GM13977 (cell line): ENCODE data around the gene HAUS2.
A peak's percentile ranks its signal among the peaks of the same experiment; 100 is the strongest.

Source experiments
- DNase-seq: peaks from one replicate; pipeline ENCODE4 v3.0.0; 2012; ENCODE audit warnings: low spot score
- in situ Hi-C: fragments of 300-500 bp; cut with MboI; formaldehyde crosslinking; loops from one replicate; pipeline ENCODE4 v1.12.0; 2022; ENCODE audit warnings: low sequenced_read_pairs, low pct_unique_long_range_greater_than_20kb, mixed read lengths, inconsistent platforms; ENCODE audit not compliant: unreplicated experiment
- TF ChIP-seq, protein P1 (sequence below): IDR thresholded peaks from 2 replicates; pipeline ENCODE4 v1.5.1; 2012; ENCODE audit warnings: mild to moderate bottlenecking, control low read depth; ENCODE audit not compliant: insufficient read depth; ENCODE audit errors: extremely low read depth, missing control alignments

The HAUS2 gene

DNA sequence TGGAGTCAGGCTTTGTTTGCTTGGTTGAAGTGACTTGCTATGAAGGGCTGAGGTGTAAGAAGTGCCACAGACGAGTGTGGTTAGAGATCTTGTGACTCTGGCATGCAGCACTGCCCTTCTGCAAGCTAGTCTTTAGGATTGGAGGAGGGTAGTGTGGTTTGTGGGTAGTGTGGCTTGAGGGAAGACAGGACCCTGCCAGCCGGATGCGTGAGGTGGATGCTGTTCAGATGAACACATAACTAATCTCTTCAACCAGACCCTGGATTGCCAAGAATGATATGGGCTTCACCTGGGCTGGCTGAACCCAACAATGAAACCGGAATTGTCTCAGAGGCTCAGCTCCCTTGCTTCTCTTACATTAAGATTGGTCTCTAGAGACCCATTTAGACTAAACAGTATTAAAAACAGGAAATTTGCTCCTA lies 59.5 kb downstream of the HAUS2 start:
- in situ Hi-C loops: no loop called here
- DNase-seq: no peak
- TF ChIP-seq, protein P1, sequence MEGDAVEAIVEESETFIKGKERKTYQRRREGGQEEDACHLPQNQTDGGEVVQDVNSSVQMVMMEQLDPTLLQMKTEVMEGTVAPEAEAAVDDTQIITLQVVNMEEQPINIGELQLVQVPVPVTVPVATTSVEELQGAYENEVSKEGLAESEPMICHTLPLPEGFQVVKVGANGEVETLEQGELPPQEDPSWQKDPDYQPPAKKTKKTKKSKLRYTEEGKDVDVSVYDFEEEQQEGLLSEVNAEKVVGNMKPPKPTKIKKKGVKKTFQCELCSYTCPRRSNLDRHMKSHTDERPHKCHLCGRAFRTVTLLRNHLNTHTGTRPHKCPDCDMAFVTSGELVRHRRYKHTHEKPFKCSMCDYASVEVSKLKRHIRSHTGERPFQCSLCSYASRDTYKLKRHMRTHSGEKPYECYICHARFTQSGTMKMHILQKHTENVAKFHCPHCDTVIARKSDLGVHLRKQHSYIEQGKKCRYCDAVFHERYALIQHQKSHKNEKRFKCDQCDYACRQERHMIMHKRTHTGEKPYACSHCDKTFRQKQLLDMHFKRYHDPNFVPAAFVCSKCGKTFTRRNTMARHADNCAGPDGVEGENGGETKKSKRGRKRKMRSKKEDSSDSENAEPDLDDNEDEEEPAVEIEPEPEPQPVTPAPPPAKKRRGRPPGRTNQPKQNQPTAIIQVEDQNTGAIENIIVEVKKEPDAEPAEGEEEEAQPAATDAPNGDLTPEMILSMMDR: no peak

DNA sequence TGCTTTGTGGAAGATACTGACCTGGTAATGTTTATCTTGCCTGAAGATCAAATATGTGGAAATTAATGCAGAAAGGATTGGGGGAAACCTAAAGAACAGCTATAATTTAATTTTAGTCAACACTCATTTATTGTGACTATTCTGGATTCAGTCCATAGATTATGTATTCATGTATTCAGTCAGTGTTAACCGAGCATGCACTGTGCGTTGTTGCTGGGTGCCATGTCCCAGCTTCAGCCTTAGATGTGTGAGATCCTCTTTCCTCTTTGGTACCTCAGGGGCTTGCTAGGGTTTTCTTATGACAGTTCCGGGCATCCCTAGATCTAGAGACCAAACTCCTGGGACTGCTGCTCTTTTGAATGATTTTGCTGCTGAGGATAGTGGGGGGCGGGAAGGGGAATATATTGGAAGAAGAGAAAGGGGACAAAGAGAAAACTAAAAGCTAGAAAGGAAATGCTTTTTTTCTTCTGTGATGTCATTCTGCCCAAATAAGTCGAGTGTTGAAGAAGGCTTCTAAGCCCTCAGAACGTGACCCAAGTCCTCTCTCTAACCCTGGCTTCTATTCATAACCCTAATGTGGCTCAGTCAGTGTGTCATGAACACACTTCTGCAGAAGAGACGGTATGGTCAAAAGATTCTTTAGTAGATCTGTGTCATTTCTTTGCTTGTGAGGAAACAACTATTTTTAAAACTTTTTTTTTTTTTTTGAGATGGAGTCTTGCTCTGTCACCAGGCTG lies 60.3 kb downstream of the HAUS2 start:
- in situ Hi-C loops: no loop called here

DNA sequence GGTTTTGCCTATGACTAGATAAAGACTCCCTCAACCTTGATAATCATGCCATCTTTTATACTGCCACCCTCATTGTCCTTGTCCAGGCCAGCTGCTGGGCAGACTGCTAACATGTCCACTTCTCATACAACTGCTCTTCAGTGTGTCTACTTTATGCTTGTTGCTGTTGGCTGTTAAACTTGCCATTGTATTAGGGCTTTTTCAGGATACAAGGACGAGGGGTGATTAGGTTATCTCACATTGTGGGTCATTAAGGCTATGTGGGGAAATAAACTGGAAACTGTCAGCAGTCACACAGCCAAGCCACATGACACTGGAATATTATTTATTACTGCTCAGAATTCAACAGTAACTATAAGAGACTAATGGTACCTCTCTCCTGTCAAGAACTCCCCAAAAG lies 62.9 kb downstream of the HAUS2 start:
- no peak for DNase-seq
- TF ChIP-seq, protein P1: no peak
- in situ Hi-C loops: no loop called here

More for the DNA sequence above, 60.3 kb downstream of the HAUS2 start:
- DNase-seq: peak; percentile 29
- TF ChIP-seq, protein P1: no peak

DNA sequence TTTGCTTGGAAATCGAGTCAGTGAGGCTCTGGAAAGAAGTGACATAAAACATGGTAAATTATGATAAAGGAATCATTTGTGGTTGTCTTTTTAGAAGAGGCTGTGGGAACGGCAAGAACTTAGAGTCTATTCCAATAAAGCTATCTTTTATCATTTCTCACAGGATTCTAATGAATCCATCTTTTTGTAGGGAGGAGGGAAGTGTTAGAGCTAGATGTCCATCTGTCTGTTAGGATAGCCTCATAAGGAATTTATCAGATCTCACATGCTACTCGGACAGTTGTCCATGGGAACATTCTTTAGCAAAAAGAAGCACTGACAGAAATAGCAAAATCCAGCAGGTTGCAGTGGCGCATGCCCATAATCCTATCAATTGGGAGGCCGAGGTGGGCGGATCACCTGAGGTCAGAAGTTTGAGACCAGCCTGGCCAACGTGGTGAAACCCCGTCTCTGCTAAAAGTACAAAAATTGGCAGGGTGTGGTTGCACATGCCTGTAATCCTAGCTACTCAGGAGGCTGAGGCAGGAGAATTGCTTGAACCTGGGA lies 63.8 kb downstream of the HAUS2 start:
- in situ Hi-C loops: no loop called here
- no peak for DNase-seq
- TF ChIP-seq, protein P1: no peak

DNA sequence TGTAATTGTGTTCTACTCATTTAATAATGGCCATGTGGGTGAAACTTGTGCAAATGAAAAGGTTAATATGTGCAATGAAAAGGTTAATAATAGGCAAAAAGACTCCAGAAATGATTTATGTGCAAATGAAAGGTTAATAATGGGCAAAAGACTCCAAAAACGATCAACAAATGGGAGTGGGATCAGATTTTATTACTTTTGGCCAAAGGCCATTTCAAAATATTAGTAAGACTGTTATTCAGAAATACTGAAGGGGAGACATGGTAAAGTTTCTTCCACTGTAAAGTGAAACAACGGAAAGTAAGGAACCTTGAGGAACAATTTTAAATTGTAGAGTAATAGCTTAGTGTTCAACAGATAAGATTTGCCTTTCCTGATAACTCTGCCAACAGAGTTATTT lies 67.5 kb downstream of the HAUS2 start:
- TF ChIP-seq, protein P1: no peak
- in situ Hi-C loops: no loop called here
- DNase-seq: no peak
